ENCODE measurements around the gene VWA5B1. TPM values are rescaled to one million over a fixed set of nuclear protein-coding genes. Genes with fewer than 3 reads are reported as not detected.

VWA5B1 gene
- total RNA-seq, 2 experiments from 2014 or later = not detected

- H3K27ac Mint-ChIP-seq = no peak overlapping the region
- ChIA-PET CTCF (interaction anchor here (0.6 to 3.8 kb wide), 28 partner anchors 9 to 149 kb away, joined by 3 to 19 read pairs (median 4); no protein-coding TSS in a partner anchor), POLR2A (no interaction called here)
Observed at GRCh38 chr1:20361805-20362381, 71.2 kb downstream of the VWA5B1 start.

GRCh38 chr1:20362856-20363255 lies 72.2 kb downstream of the VWA5B1 start:
- intact Hi-C loops (cut with micrococcal nuclease) = no loop called here
- peaks cover 14% of the 10 kb centered on the region for H3K4me1 Mint-ChIP-seq (ENCODE audit: low read depth)
- POLR2A ChIA-PET = interaction anchor here (0.5 to 1.1 kb wide), 2 partner anchors 25 to 173 kb away, joined by 3 read pairs; no protein-coding TSS in a partner anchor
- CTCF ChIA-PET = interaction anchor here (0.7 to 3.8 kb wide), 15 partner anchors 8 to 167 kb away, joined by 3 to 19 read pairs (median 6); no protein-coding TSS in a partner anchor
- no peaks in the 10 kb centered on the region for H3K9me3 Mint-ChIP-seq
- ATAC-seq (no peak), DNase-seq (no peak)
- peaks cover 68% of the 10 kb centered on the region for H3K27me3 Mint-ChIP-seq
- no peak overlapping the region for H3K27ac Mint-ChIP-seq
- H3K4me3 Mint-ChIP-seq = no peak overlapping the region
- H3K36me3 Mint-ChIP-seq (ENCODE audit: low read depth) = no peaks in the 10 kb centered on the region
- no peak for TF ChIP-seq CTCF (IDR thresholded peaks at IDR 0.05)

More at GRCh38 chr1:20361805-20362381, 71.2 kb downstream of the VWA5B1 start:
- H3K4me3 Mint-ChIP-seq = no peak overlapping the region
- peaks cover 12% of the 10 kb centered on the region for H3K4me1 Mint-ChIP-seq (ENCODE audit: low read depth)
- no peaks in the 10 kb centered on the region for H3K9me3 Mint-ChIP-seq
- peak; percentile 88 for TF ChIP-seq CTCF (IDR thresholded peaks at IDR 0.05)
- no peaks in the 10 kb centered on the region for H3K36me3 Mint-ChIP-seq (ENCODE audit: low read depth)
- intact Hi-C loops (cut with micrococcal nuclease) = no loop called here
- DNase-seq (peak; percentile 47), ATAC-seq (no peak)
- H3K27me3 Mint-ChIP-seq = peaks cover 65% of the 10 kb centered on the region

DNA sequence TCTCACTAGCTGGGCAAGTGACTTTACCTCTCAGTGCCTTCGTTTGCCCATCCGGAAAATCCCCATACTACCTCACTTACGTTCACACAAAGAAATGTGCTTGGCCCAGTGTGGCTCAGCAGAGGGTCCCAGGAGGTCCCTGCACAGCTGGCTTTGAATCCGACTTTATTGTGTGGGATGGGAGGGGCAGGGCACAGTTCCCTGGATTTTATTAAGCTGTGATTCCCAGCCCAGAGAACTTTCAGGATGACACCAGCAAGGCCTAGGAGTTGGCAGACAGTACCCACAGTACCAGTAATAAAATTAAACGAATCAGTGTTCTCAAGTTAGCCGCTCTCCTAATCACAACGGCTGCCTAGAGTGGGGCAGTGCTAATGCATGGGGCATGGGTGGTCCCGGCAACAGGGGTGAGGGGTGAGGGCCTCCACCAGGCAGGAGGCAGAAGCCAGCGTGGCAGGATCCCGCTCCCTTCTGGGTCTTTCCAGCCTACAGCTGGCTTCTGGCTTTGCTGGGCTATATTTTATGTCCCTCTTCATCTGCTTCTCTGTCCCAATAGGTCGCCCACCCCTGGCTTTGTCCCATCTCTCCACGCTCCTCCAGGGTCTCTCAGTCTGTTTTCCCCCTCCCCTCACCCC lies 74.9 kb downstream of the VWA5B1 start:
- ATAC-seq (no peak), DNase-seq (no peak)
- H3K27me3 Mint-ChIP-seq = peaks cover 63% of the 10 kb centered on the region
- H3K4me3 Mint-ChIP-seq = no peak overlapping the region
- no peak for TF ChIP-seq CTCF (IDR thresholded peaks at IDR 0.05)
- intact Hi-C loops (cut with micrococcal nuclease) = no loop called here
- H3K36me3 Mint-ChIP-seq (ENCODE audit: low read depth) = no peaks in the 10 kb centered on the region
- POLR2A ChIA-PET = no interaction called here
- no peak overlapping the region for H3K27ac Mint-ChIP-seq
- CTCF ChIA-PET = interaction anchor here (1.2 to 1.5 kb wide), 2 partner anchors 10 to 15 kb away, joined by 3 read pairs; no protein-coding TSS in a partner anchor
- no peaks in the 10 kb centered on the region for H3K9me3 Mint-ChIP-seq
- H3K4me1 Mint-ChIP-seq (ENCODE audit: low read depth) = peaks cover 3% of the 10 kb centered on the region

DNA sequence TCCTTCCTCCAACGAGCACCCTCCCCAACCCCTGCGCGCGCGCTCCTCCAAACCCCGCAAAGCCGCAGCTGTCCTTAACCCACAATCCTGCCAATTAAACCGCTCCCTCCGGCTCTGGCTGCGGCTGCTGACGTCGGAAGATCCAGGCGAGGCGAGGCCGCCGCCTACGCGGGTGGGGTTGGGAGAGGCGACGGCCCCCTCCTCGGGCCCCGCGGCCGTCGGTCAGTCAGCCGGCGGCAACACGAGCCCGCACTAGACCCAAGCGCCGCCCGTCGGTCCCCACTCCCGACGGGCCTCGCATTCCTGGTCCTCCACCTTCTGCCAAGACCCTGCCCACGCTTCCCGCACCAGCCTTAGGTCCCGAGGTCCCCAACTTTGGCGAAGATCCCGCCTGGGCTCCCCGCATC lies 75.4 kb downstream of the VWA5B1 start:
- Mint-ChIP-seq H3K36me3 (ENCODE audit: low read depth) (no peaks in the 10 kb centered on the region), H3K4me3 (no peak overlapping the region), H3K27me3 (peaks cover 63% of the 10 kb centered on the region), H3K4me1 (ENCODE audit: low read depth) (peaks cover 3% of the 10 kb centered on the region), H3K27ac (no peak overlapping the region), H3K9me3 (no peaks in the 10 kb centered on the region)
- POLR2A ChIA-PET = no interaction called here
- TF ChIP-seq CTCF (IDR thresholded peaks at IDR 0.05) = no peak
- CTCF ChIA-PET = interaction anchor here (1.2 kb wide), 1 partner anchor 15 kb away, joined by 3 read pairs; no protein-coding TSS in a partner anchor
- intact Hi-C loops (cut with micrococcal nuclease) = no loop called here
- DNase-seq (no peak), ATAC-seq (no peak)

- Mint-ChIP-seq H3K36me3 (ENCODE audit: low read depth) (no peaks in the 10 kb centered on the region), H3K27me3 (peaks cover 60% of the 10 kb centered on the region), H3K4me1 (ENCODE audit: low read depth) (peaks cover 6% of the 10 kb centered on the region), H3K27ac (no peak overlapping the region), H3K4me3 (no peak overlapping the region), H3K9me3 (no peaks in the 10 kb centered on the region)
- CTCF ChIA-PET = no interaction called here
- no peak for DNase-seq
- POLR2A ChIA-PET = no interaction called here
- ATAC-seq = no peak
- intact Hi-C loops (cut with micrococcal nuclease) = no loop called here
- TF ChIP-seq CTCF (IDR thresholded peaks at IDR 0.05) = no peak
Observed at GRCh38 chr1:20366463-20367115, 75.9 kb downstream of the VWA5B1 start.
